HG03135 (cell line): ENCODE data around the gene WSB1.

Experiments used
- ATAC-seq: cut with Tn5 transposase; IDR thresholded peaks from one replicate; pipeline ENCODE4 v1.9.1; 2021; ENCODE audit warnings: mild to moderate bottlenecking, moderate library complexity; ENCODE audit not compliant: unreplicated experiment

Gene WSB1

GRCh38 chr17:27333410-27333980, 39.6 kb downstream of the WSB1 start:
- ATAC-seq: no peak

- ATAC-seq: no peak
Observed at GRCh38 chr17:27336184-27336583, 42.3 kb downstream of the WSB1 start.

- ATAC-seq: no peak
Observed at GRCh38 chr17:27338536-27338985, 44.6 kb downstream of the WSB1 start.

GRCh38 chr17:27339198-27339835, 45.4 kb downstream of the WSB1 start:
- no peak for ATAC-seq

GRCh38 chr17:27339836-27340550, 46.1 kb downstream of the WSB1 start:
- ATAC-seq: no peak

GRCh38 chr17:27340575-27340974, 46.7 kb downstream of the WSB1 start:
- no peak for ATAC-seq

GRCh38 chr17:27341041-27341471, 47.1 kb downstream of the WSB1 start:
- no peak for ATAC-seq

GRCh38 chr17:27342059-27342458, 48.1 kb downstream of the WSB1 start:
- ATAC-seq: no peak

GRCh38 chr17:27343294-27343693, 49.4 kb downstream of the WSB1 start:
- no peak for ATAC-seq

- ATAC-seq: no peak
Observed at GRCh38 chr17:27343977-27344607, 50.2 kb downstream of the WSB1 start.

- ATAC-seq: no peak
Observed at GRCh38 chr17:27345141-27345904, 51.4 kb downstream of the WSB1 start.

- no peak for ATAC-seq
Observed at GRCh38 chr17:27346228-27346899, 52.5 kb downstream of the WSB1 start.

GRCh38 chr17:27348196-27348595, 54.3 kb downstream of the WSB1 start:
- ATAC-seq: no peak

GRCh38 chr17:27349540-27350021, 55.7 kb downstream of the WSB1 start:
- ATAC-seq: no peak

- ATAC-seq: no peak
Observed at GRCh38 chr17:27351759-27352158, 57.8 kb downstream of the WSB1 start.

GRCh38 chr17:27352448-27353032, 58.6 kb downstream of the WSB1 start:
- no peak for ATAC-seq

GRCh38 chr17:27353033-27353460, 59.1 kb downstream of the WSB1 start:
- no peak for ATAC-seq

- ATAC-seq: peak; percentile 68
Observed at GRCh38 chr17:27353461-27354050, 59.6 kb downstream of the WSB1 start.

- no peak for ATAC-seq
Observed at GRCh38 chr17:27354051-27354490, 60.2 kb downstream of the WSB1 start.
